Chondrocyte (in vitro differentiated cells): ENCODE data around the gene PDE6G. TPM values are rescaled to one million over a fixed set of nuclear protein-coding genes. Genes with fewer than 3 reads are reported as not detected.
"Not testable (repeated sequence)": the region's sequence is repeated elsewhere in the genome, so short reads cannot be mapped to it uniquely, and the experiment has no call there.

Experiments used
- DNase-seq: peaks from one replicate; pipeline ENCODE4 v3.0.0; 2021; ENCODE audit warnings: mixed read lengths, low spot score
- H3K27ac Mint-ChIP-seq: one replicate; pipeline ENCODE4 v1.8.0; 2021; ENCODE audit warnings: mild to moderate bottlenecking, moderate library complexity, mixed read lengths; ENCODE audit not compliant: unreplicated experiment
- H3K27me3 Mint-ChIP-seq: 2 replicates; pipeline ENCODE4 v1.8.0; 2021; ENCODE audit warnings: low read depth, mixed read lengths
- H3K36me3 Mint-ChIP-seq: 2 replicates; pipeline ENCODE4 v1.8.0; 2021; ENCODE audit warnings: low read depth, mixed read lengths
- H3K4me1 Mint-ChIP-seq: 2 replicates; pipeline ENCODE4 v1.8.0; 2021; ENCODE audit warnings: low read depth, mild to moderate bottlenecking, mixed read lengths
- H3K4me3 Mint-ChIP-seq: one replicate; pipeline ENCODE4 v1.8.0; 2021; ENCODE audit warnings: mild to moderate bottlenecking, moderate library complexity, mixed read lengths; ENCODE audit not compliant: unreplicated experiment
- H3K9me3 Mint-ChIP-seq: 2 replicates; pipeline ENCODE4 v1.8.0; 2021; ENCODE audit warnings: low read depth, mixed read lengths
- CTCF ChIP-seq: fragments of 200-600 bp; sonication (generic); IDR thresholded peaks from 2 replicates; pipeline ENCODE4 v1.5.0; 2021; ENCODE audit warnings: antibody characterized with exemption, mild to moderate bottlenecking, moderate library complexity
- total RNA-seq: library from RNA; stranded (reverse); gene quantifications from 3 replicates; pipeline ENCODE4 v1.2.1, GENCODE V29; 2021

The PDE6G gene
- total RNA-seq, 1 donor from 2014 or later: not detected

GRCh38 chr17:81682565-81683207 lies 26.3 kb upstream of the PDE6G start:
- DNase-seq: no peak

GRCh38 chr17:81681672-81682071 lies 25.3 kb upstream of the PDE6G start:
- H3K4me1 Mint-ChIP-seq: peaks cover 33% of the 10 kb centered on the region
- TF ChIP-seq CTCF: no peak
- H3K4me3 Mint-ChIP-seq: no peak overlapping the region
- H3K27ac Mint-ChIP-seq: peak overlapping the region; percentile 73
- peaks cover 4% of the 10 kb centered on the region for H3K36me3 Mint-ChIP-seq
- H3K9me3 Mint-ChIP-seq: no peaks in the 10 kb centered on the region
- no peaks in the 10 kb centered on the region for H3K27me3 Mint-ChIP-seq
- no peak for DNase-seq

More at GRCh38 chr17:81682565-81683207, 26.3 kb upstream of the PDE6G start:
- Mint-ChIP-seq H3K4me3 (peak overlapping the region; percentile 84), H3K9me3 (no peaks in the 10 kb centered on the region), H3K4me1 (peaks cover 33% of the 10 kb centered on the region), H3K36me3 (peaks cover 10% of the 10 kb centered on the region), H3K27me3 (no peaks in the 10 kb centered on the region), H3K27ac (peak overlapping the region; percentile 80)
- TF ChIP-seq CTCF: no peak

GRCh38 chr17:81680150-81680549 lies 23.8 kb upstream of the PDE6G start:
- Mint-ChIP-seq H3K27ac (no peak overlapping the region), H3K4me3 (no peak overlapping the region), H3K9me3 (no peaks in the 10 kb centered on the region), H3K27me3 (no peaks in the 10 kb centered on the region), H3K36me3 (no peaks in the 10 kb centered on the region), H3K4me1 (peaks cover 31% of the 10 kb centered on the region)
- TF ChIP-seq CTCF: no peak
- DNase-seq: no peak

- no peak for TF ChIP-seq CTCF
- H3K9me3 Mint-ChIP-seq: no peaks in the 10 kb centered on the region
- H3K36me3 Mint-ChIP-seq: peaks cover 2% of the 10 kb centered on the region
- H3K27ac Mint-ChIP-seq: no peak overlapping the region
- no peaks in the 10 kb centered on the region for H3K27me3 Mint-ChIP-seq
- no peak for DNase-seq
- no peak overlapping the region for H3K4me3 Mint-ChIP-seq
- H3K4me1 Mint-ChIP-seq: peaks cover 11% of the 10 kb centered on the region
These were observed 20.6 kb upstream of the PDE6G start for GRCh38 chr17:81676906-81677305.

- not testable (repeated sequence) for H3K27me3 Mint-ChIP-seq, H3K36me3 Mint-ChIP-seq, DNase-seq, H3K27ac Mint-ChIP-seq, H3K9me3 Mint-ChIP-seq, H3K4me3 Mint-ChIP-seq, H3K4me1 Mint-ChIP-seq
- peak; percentile 79 for TF ChIP-seq CTCF
These were observed 19.3 kb upstream of the PDE6G start for GRCh38 chr17:81675515-81676221.
